Mucosa of gallbladder (tissue), 1 donor: ENCODE data around the gene LGALS8. TPM values are rescaled to one million over a fixed set of nuclear protein-coding genes. Genes with fewer than 3 reads are reported as not detected.

ENCODE experiments used
- DNase-seq: peaks from one replicate; pipeline ENCODE4 v3.0.0-alpha.2; 2020; ENCODE audit warnings: low spot score
- total RNA-seq: library from RNA; stranded (reverse); gene quantifications from one replicate; pipeline ENCODE4 v1.2.1, GENCODE V29; 2021
- donor health status: DM: no; HTN: no; CAD: no.

Gene LGALS8
- total RNA-seq, 1 donor from 2014 or later = 62.2 TPM

DNA sequence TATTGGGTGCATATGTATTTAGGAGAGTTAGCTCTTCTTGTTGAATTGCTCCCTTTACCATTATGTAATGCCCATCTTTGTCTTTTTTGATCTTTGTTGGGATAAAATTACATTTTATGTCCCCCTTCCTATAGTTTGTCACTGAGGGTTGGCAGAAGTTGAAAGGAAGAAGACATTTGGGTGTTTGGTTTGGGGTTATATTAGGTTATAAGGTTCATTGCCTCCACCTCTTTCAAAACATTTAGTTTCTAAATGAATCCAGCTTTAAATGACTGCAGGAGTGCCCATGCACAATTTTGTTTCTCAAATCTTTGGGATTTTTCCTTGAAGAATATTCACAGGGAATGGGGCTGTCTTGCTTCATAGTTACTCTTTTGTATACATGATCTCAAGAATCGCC is 14.6 kb upstream of the LGALS8 start:
- DNase-seq = no peak

DNA sequence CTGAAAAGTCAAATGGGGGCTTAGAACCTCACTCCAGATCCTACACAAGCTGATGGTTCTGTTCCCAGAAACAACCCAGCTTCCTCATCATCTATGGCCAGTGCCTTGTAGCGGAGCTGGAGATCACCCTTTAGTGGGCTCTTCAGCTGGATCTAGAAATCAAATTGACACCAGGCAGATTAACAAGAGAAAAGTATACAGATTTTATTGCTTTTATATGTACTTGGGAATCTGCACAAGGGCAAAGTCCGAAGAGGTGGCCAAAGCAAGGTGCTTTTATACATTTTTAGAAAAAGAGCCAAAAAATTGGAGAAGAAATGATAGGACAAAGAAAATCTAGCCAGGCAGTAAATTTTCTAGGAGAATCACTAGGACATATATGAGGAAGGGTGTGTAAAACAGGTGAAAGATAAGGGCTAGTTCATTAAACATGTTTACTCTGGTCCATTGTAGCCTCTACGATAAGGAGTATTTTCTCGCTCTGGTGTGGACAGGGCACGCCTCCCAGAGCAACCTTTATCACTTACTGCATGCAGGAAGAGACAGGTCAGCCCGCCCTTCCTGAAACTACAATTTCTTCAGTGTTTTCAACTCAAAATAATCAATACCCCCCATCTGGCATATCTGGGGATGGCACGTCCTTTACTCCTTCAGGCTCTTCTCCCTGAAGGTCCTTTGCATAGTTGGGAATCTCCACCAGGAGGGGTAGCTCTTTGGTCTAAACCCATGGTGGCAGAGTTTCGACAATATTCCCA is 14.0 kb upstream of the LGALS8 start:
- no peak for DNase-seq

DNA sequence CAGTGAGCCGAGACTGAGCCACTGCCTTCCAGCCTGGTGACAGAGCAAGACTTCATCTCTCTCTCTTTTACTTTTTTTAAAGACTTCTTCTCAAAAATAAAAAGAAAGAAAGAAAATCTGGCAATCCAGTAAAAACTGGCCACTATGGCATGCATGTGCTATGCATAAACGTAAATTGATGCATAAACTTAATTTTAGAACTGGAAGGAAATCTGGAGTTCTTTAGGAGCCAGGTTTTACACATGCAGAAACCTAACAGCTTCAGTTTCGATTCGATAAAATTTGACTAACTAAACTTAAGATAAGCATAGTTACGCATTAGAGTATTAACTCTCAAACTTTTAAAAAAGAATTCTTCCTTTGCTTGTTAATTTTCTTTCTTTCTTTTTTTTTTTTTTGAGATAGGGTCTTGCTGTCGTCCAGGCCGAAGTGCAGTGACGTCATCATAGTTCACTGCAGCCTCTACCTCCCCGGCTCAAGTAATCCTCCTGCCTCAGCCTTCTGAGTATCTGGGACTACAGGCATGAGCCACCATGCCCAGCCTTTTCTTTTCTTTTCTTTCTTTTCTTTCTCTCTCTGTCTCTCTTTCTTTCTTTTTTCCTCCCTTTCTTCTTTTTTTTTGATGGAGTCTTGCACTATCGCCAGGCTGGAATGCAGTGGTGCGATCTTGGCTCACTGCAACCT is 11.9 kb upstream of the LGALS8 start:
- DNase-seq = no peak

GRCh38 chr1:236514703-236515442 is 8.9 kb upstream of the LGALS8 start:
- DNase-seq = no peak

DNA sequence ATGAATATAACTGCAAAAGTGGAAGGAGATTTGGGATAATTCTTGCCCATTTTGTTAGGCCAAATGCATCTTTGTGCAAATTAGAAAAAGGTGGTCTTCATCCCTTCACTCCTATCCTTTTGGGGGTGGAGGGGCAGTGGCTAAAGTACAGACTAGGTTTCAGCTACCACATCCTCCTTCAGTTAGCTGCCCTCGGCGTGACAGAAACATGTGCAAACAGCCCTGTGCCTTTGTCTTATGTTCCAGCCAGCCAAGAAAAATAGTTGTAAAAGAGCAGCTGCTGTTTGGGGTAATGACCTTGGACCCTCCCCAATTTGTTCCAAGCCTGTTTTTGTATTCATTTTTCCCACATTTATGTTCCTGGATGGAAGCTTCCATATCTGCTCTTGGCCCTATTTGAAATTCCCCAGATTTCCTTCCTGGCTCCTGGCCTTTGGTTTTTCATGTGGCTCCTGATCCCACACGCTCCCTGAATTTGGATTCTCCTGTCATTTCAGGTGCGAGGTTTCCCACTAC is 8.3 kb upstream of the LGALS8 start:
- DNase-seq = no peak

- DNase-seq = no peak
Measured at GRCh38 chr1:236516929-236517704, 6.7 kb upstream of the LGALS8 start.

- no peak for DNase-seq
Measured at GRCh38 chr1:236518322-236518721, 5.5 kb upstream of the LGALS8 start.

GRCh38 chr1:236520445-236521005 is 3.3 kb upstream of the LGALS8 start:
- DNase-seq = no peak

GRCh38 chr1:236522937-236523703 is 662 bp upstream of the LGALS8 start:
- DNase-seq = peak; percentile 50

- DNase-seq = peak; percentile 66
Measured at GRCh38 chr1:236524142-236524894, 536 bp downstream of the LGALS8 start.

GRCh38 chr1:236524895-236525184 is 1.1 kb downstream of the LGALS8 start:
- no peak for DNase-seq

DNA sequence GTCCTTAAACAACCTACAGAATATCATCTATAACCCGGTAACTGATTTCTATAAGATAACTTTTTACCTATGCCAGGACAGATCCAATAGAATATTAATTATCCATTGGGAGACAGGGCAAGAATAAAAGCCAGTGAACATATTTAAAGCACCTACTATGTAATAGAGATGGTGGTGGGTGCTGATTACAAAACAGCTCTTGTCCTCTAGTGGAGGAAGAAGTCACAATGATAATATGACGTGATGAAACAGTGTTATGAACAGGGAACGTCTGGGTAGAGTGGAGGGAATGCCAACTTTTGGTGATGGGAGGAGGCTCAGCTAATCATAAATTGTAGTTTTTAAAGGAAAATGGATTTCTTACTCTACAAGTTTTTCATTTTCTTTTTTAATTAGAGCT is 2.3 kb downstream of the LGALS8 start:
- DNase-seq = no peak

- no peak for DNase-seq
Measured at GRCh38 chr1:236530286-236530685, 6.5 kb downstream of the LGALS8 start.

DNA sequence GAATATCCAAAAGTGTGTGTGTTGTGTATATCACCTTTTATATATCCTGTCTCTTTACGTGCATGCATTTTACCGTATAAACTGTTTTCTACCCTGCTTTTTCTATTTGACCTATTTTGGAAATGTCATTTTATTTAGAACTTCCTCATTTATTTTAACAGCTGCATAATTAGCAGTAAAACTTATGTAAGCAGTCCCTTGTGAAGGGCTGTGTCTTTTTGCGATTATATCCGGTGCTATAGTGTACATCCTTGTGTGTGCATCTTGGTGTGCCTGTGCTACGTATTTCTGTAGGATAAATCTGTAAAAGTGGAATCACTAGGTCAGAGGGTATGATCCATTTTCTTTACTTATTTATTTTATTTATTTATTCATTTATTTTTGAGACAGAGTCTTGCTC is 7.2 kb downstream of the LGALS8 start:
- DNase-seq = no peak

GRCh38 chr1:236532850-236533249 is 9.1 kb downstream of the LGALS8 start:
- DNase-seq = no peak

DNA sequence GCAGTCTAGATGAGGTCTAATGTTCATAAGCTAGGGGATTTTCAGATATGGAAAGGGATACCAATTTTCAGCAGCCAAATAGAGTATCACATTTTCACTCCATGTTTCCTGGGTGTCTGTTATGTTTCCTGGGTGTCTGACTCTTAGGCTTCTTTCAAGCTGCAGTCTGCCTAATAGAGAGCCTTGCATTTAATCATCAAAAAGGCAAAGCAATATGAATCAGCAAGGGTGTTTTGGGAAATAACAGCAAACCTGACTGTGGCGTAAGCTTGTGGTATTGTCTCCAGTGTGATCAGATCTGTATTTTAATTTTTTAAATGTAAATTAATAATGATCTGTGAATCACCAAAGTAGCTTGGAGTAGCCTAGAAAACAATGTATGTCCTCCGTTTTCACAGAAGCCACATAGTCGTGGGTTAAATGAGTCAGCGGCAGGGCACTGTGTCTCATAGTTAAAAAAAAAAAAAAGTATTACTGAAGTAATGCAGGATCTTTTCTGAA is 10.4 kb downstream of the LGALS8 start:
- no peak for DNase-seq

- no peak for DNase-seq
Measured at GRCh38 chr1:236535190-236535589, 11.4 kb downstream of the LGALS8 start.

- DNase-seq = no peak
Measured at GRCh38 chr1:236535662-236536161, 11.9 kb downstream of the LGALS8 start.

GRCh38 chr1:236536540-236536939 is 12.8 kb downstream of the LGALS8 start:
- DNase-seq = no peak
